Measurements from ENCODE around the gene PLK3. TPM values are rescaled to one million over a fixed set of nuclear protein-coding genes. Genes with fewer than 3 reads are reported as not detected.
A peak's percentile ranks its signal among the peaks of the same experiment; 100 is the strongest.

Gene PLK3
- total RNA-seq, 1 experiment from 2014 or later: 56.1 TPM

DNA sequence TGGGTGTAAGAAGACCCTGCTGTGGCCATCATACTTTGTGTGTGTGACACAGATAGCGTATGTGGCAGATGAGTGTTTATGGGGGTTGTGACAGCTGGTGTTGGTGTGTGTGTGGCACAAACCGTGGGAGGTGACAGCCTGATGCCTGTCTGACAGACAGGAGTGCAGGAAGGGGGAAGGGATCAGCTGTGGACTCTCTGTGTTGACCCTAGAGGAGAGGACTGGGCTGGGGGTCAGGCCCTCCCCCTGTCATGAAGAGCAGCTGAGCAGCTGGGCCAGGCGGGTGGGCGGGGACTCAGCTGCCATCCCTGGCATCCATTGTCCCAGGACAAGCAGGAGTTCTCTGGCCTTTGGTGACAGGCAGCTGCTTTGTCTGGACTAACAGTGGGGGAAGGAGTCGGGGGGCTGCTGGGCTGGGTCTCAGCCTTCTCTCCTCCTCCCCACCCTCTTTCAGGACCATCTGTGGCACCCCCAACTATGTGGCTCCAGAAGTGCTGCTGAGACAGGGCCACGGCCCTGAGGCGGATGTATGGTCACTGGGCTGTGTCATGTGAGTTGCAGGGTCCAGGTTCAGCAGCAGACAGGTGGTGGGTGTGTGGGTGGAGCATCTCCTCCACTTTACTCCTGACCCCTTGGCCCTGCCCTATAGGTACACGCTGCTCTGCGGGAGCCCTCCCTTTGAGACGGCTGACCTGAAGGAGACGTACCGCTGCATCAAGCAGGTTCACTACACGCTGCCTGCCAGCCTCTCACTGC lies 2.3 kb downstream of the PLK3 start:
- H2AFZ ChIP-seq (ENCODE audit: low read depth, low read length, poor library complexity, severe bottlenecking): no peak overlapping the region
- H3K27me3 ChIP-seq (ENCODE audit: insufficient read depth, low read length): no peaks in the 10 kb centered on the region
- H3K4me1 ChIP-seq (ENCODE audit: control insufficient read depth in 1 of 2, insufficient read depth in 2 of 2, low read length in 2 of 2): peaks cover 34 to 85% of the 10 kb centered on the region in 2 experiments
- ChIA-PET CTCF (no interaction called here), POLR2A (interaction anchor here (1.0 kb wide), 1 partner anchor 81 kb away, joined by 3 read pairs; no protein-coding TSS in a partner anchor), RAD21 (ENCODE audit: low non-redundant PET in 1 of 2, low total read pairs in 2 of 2, uncharacterized antibody in 2 of 2, unreplicated experiment in 2 of 2) (no interaction called here)
- no peaks in the 10 kb centered on the region for H4K20me1 ChIP-seq (ENCODE audit: insufficient read depth)
- no peaks in the 10 kb centered on the region for H3K9me2 ChIP-seq (ENCODE audit: insufficient read depth)
- peak overlapping the region; percentile 42; the same call in 1 of the 2 replicates for H3K27ac ChIP-seq (ENCODE audit: low read depth, low read length)
- H3K79me2 ChIP-seq (ENCODE audit: insufficient read depth, low read length): peaks cover 51% of the 10 kb centered on the region
- DNase-seq (ENCODE audit: low read depth, low spot score) (no peak), ATAC-seq (no peak)
- H3K9ac ChIP-seq (ENCODE audit: low read length): peak overlapping the region; percentile 98
- H3K36me3 ChIP-seq (ENCODE audit: control insufficient read depth in 1 of 2, insufficient read depth in 2 of 2, low read length in 2 of 2): peaks cover 3 to 46% of the 10 kb centered on the region in 2 experiments; a peak in 3 of 4 replicates
- BruUV-seq (replicated peaks): no TSS peak
- H3K4me2 ChIP-seq (ENCODE audit: low read length): peak overlapping the region; percentile 93
- intact Hi-C loops (cut with micrococcal nuclease): no loop called here
- H3K9me3 ChIP-seq (ENCODE audit: control insufficient read depth in 1 of 2, insufficient read depth in 1 of 2, low read depth in 1 of 2, low read length in 2 of 2): no peaks in the 10 kb centered on the region
- TF ChIP-seq POLR2AphosphoS5 (IDR thresholded peaks at IDR 0.05; ENCODE audit: low read depth, low read length) (no peak; the same call in 1 of the 2 replicates), SIN3A (IDR thresholded peaks at IDR 0.05; ENCODE audit: low read depth) (no peak), SP1 (IDR thresholded peaks at IDR 0.05; ENCODE audit: low read depth) (no peak), TCF7L2 (IDR thresholded peaks at IDR 0.05; ENCODE audit: borderline replicate concordance, extremely low read depth, insufficient read depth, insufficient read length) (no peak), ZNF274 (IDR thresholded peaks at IDR 0.05; ENCODE audit: low read depth, low read length) (no peak), EZH2 (IDR thresholded peaks at IDR 0.05) (no peak), CEBPB (IDR thresholded peaks at IDR 0.05; ENCODE audit: low read depth) (no peak), EZH2phosphoT487 (IDR thresholded peaks at IDR 0.05; ENCODE audit: borderline replicate concordance) (no peak), ELF1 (IDR thresholded peaks at IDR 0.05; ENCODE audit: borderline replicate concordance, low read depth) (no peak), CBX3 (IDR thresholded peaks at IDR 0.05; ENCODE audit: low read depth) (no peak), YY1 (IDR thresholded peaks at IDR 0.05; ENCODE audit: extremely low read depth, insufficient replicate concordance, low read depth, low read length) (no peak), EGR1 (IDR thresholded peaks at IDR 0.05; ENCODE audit: low read depth) (no peak), SRF (IDR thresholded peaks at IDR 0.05; ENCODE audit: low read depth) (no peak)
- TF ChIP-seq, protein P1, sequence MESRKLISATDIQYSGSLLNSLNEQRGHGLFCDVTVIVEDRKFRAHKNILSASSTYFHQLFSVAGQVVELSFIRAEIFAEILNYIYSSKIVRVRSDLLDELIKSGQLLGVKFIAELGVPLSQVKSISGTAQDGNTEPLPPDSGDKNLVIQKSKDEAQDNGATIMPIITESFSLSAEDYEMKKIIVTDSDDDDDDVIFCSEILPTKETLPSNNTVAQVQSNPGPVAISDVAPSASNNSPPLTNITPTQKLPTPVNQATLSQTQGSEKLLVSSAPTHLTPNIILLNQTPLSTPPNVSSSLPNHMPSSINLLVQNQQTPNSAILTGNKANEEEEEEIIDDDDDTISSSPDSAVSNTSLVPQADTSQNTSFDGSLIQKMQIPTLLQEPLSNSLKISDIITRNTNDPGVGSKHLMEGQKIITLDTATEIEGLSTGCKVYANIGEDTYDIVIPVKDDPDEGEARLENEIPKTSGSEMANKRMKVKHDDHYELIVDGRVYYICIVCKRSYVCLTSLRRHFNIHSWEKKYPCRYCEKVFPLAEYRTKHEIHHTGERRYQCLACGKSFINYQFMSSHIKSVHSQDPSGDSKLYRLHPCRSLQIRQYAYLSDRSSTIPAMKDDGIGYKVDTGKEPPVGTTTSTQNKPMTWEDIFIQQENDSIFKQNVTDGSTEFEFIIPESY (IDR thresholded peaks at IDR 0.05; ENCODE audit: extremely low read depth, insufficient replicate concordance, low read length): no peak
- TF ChIP-seq, protein P2, sequence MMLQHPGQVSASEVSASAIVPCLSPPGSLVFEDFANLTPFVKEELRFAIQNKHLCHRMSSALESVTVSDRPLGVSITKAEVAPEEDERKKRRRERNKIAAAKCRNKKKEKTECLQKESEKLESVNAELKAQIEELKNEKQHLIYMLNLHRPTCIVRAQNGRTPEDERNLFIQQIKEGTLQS (IDR thresholded peaks at IDR 0.05): no peak
- TF ChIP-seq, protein P3, sequence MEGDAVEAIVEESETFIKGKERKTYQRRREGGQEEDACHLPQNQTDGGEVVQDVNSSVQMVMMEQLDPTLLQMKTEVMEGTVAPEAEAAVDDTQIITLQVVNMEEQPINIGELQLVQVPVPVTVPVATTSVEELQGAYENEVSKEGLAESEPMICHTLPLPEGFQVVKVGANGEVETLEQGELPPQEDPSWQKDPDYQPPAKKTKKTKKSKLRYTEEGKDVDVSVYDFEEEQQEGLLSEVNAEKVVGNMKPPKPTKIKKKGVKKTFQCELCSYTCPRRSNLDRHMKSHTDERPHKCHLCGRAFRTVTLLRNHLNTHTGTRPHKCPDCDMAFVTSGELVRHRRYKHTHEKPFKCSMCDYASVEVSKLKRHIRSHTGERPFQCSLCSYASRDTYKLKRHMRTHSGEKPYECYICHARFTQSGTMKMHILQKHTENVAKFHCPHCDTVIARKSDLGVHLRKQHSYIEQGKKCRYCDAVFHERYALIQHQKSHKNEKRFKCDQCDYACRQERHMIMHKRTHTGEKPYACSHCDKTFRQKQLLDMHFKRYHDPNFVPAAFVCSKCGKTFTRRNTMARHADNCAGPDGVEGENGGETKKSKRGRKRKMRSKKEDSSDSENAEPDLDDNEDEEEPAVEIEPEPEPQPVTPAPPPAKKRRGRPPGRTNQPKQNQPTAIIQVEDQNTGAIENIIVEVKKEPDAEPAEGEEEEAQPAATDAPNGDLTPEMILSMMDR (IDR thresholded peaks at IDR 0.05 in 2 of 3, conservative IDR thresholded peaks at IDR 0.05 in 1 of 3; ENCODE audit: borderline replicate concordance in 1 of 3, insufficient read depth in 1 of 3, low read depth in 2 of 3, low read length in 2 of 3): no peak
- TF ChIP-seq, protein P4, sequence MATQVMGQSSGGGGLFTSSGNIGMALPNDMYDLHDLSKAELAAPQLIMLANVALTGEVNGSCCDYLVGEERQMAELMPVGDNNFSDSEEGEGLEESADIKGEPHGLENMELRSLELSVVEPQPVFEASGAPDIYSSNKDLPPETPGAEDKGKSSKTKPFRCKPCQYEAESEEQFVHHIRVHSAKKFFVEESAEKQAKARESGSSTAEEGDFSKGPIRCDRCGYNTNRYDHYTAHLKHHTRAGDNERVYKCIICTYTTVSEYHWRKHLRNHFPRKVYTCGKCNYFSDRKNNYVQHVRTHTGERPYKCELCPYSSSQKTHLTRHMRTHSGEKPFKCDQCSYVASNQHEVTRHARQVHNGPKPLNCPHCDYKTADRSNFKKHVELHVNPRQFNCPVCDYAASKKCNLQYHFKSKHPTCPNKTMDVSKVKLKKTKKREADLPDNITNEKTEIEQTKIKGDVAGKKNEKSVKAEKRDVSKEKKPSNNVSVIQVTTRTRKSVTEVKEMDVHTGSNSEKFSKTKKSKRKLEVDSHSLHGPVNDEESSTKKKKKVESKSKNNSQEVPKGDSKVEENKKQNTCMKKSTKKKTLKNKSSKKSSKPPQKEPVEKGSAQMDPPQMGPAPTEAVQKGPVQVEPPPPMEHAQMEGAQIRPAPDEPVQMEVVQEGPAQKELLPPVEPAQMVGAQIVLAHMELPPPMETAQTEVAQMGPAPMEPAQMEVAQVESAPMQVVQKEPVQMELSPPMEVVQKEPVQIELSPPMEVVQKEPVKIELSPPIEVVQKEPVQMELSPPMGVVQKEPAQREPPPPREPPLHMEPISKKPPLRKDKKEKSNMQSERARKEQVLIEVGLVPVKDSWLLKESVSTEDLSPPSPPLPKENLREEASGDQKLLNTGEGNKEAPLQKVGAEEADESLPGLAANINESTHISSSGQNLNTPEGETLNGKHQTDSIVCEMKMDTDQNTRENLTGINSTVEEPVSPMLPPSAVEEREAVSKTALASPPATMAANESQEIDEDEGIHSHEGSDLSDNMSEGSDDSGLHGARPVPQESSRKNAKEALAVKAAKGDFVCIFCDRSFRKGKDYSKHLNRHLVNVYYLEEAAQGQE (IDR thresholded peaks at IDR 0.05; ENCODE audit: low read depth): no peak
- TF ChIP-seq, protein P5, sequence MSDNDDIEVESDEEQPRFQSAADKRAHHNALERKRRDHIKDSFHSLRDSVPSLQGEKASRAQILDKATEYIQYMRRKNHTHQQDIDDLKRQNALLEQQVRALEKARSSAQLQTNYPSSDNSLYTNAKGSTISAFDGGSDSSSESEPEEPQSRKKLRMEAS (IDR thresholded peaks at IDR 0.05): no peak
- H3K4me3 ChIP-seq (replicated peaks in 1 of 2; ENCODE audit: low read depth in 1 of 2, low read length in 2 of 2): peak overlapping the region in 1 of 2 experiments; percentile 12; a peak in 1 of 4 replicates
